HCT116 (cell line): ENCODE measurements around the gene CCDC142. TPM values are rescaled to one million over a fixed set of nuclear protein-coding genes. Genes with fewer than 3 reads are reported as not detected.

ENCODE experiments used
- CBX3 ChIP-seq: IDR thresholded peaks from 2 replicates; pipeline ENCODE4 v1.6.1; 2012; ENCODE audit warnings: low read depth
- CEBPB ChIP-seq: IDR thresholded peaks from 2 replicates; pipeline ENCODE4 v1.6.1; 2012; ENCODE audit warnings: low read depth
- CTCF ChIP-seq, 3 experiments: fragments of 200-600 bp in 1 of 3; sonication (generic) in 1 of 3; IDR thresholded peaks in 2 of 3; conservative IDR thresholded peaks in 1 of 3; 2 replicates each; pipeline ENCODE4 v1.5.1; 2012 to 2017; ENCODE audit warnings: low read depth in 2 of 3, low read length in 2 of 3, antibody characterized with exemption in 1 of 3, borderline replicate concordance in 1 of 3, control low read depth in 1 of 3, mild to moderate bottlenecking in 1 of 3, mixed read lengths in 1 of 3, mixed run types in 1 of 3, moderate library complexity in 1 of 3; ENCODE audit not compliant: insufficient read depth in 1 of 3
- EGR1 ChIP-seq: IDR thresholded peaks from 2 replicates; pipeline ENCODE4 v1.6.1; 2012; ENCODE audit warnings: low read depth
- ELF1 ChIP-seq: IDR thresholded peaks from 2 replicates; pipeline ENCODE4 v1.6.1; 2012; ENCODE audit warnings: low read depth, borderline replicate concordance
- EZH2 ChIP-seq: fragments of 200-600 bp; sonication (generic); IDR thresholded peaks from 2 replicates; pipeline ENCODE4 v1.6.1; 2017; ENCODE audit warnings: antibody characterized with exemption, mixed run types
- EZH2phosphoT487 ChIP-seq: fragments of 200-600 bp; IDR thresholded peaks from 2 replicates; pipeline ENCODE4 v1.6.1; 2018; ENCODE audit warnings: antibody characterized with exemption, borderline replicate concordance
- FOSL1 ChIP-seq: IDR thresholded peaks from 2 replicates; pipeline ENCODE4 v1.6.1; 2012; ENCODE audit warnings: low read depth
- JUND ChIP-seq: IDR thresholded peaks from 2 replicates; pipeline ENCODE4 v1.6.1; 2012
- POLR2AphosphoS5 ChIP-seq: IDR thresholded peaks from 2 replicates; pipeline ENCODE4 v1.6.1; 2011; ENCODE audit warnings: mild to moderate bottlenecking, low read depth, low read length, moderate library complexity
- SRF ChIP-seq: IDR thresholded peaks from 2 replicates; pipeline ENCODE4 v1.6.1; 2012; ENCODE audit warnings: low read depth
- TCF7L2 ChIP-seq: IDR thresholded peaks from 2 replicates; pipeline ENCODE4 v1.7.0; 2011; ENCODE audit warnings: borderline replicate concordance, inconsistent platforms; ENCODE audit not compliant: insufficient read depth, insufficient read length; ENCODE audit errors: extremely low read depth
- ZBTB33 ChIP-seq: IDR thresholded peaks from 2 replicates; pipeline ENCODE4 v1.6.1; 2011; ENCODE audit warnings: mild to moderate bottlenecking, low read length, moderate library complexity; ENCODE audit not compliant: insufficient replicate concordance; ENCODE audit errors: extremely low read depth
- ZFX ChIP-seq: fragments of 450-650 bp; IDR thresholded peaks from 2 replicates; pipeline ENCODE4 v1.6.1; 2017
- total RNA-seq: library from RNA; stranded (reverse); gene quantifications from one replicate; pipeline ENCODE4 v1.2.1, GENCODE V29; 2021; ENCODE audit not compliant: unreplicated experiment

Gene CCDC142
- total RNA-seq, 1 experiment from 2014 or later, result 15.0 TPM

- TF ChIP-seq CTCF (IDR thresholded peaks at IDR 0.05 in 2 of 3, conservative IDR thresholded peaks at IDR 0.05 in 1 of 3; ENCODE audit: borderline replicate concordance in 1 of 3, insufficient read depth in 1 of 3, low read depth in 2 of 3, low read length in 2 of 3), result no peak
- peak; percentile 63; the same call in 1 of the 2 replicates for TF ChIP-seq SRF
- no peak for TF ChIP-seq EZH2
- no peak; the same call in 1 of the 2 replicates for TF ChIP-seq ELF1
- TF ChIP-seq FOSL1, result no peak
- peak; percentile 99 for TF ChIP-seq POLR2AphosphoS5
- no peak for TF ChIP-seq EZH2phosphoT487
- TF ChIP-seq JUND, result peak; percentile 74
- no peak for TF ChIP-seq CEBPB
- TF ChIP-seq EGR1, result peak; percentile 76
- peak; percentile 20 for TF ChIP-seq TCF7L2
- peak; percentile 88 for TF ChIP-seq CBX3
- TF ChIP-seq ZFX, result peak; percentile 93
- peak; percentile 65 for TF ChIP-seq ZBTB33
Measured at GRCh38 chr2:74472086-74472944, 10.5 kb downstream of the CCDC142 start, which contains the start of gene MRPL53 (continued).
